Peyer's patch (tissue), 4 donors: ENCODE data around the gene ABLIM1. TPM values are rescaled to one million over a fixed set of nuclear protein-coding genes. Genes with fewer than 3 reads are reported as not detected.
A peak's percentile ranks its signal among the peaks of the same experiment; 100 is the strongest.

Experiments
- DNase-seq, 3 donors: peaks; one replicate each; pipeline ENCODE4 v3.0.0-alpha.2; 2017 to 2019
- H3K27ac ChIP-seq, 4 donors: fragments of 200-600 bp; sonication (generic); one replicate each; pipeline ENCODE4 v1.5.1; 2016 to 2019
- H3K27me3 ChIP-seq, 2 donors: fragments of 200-600 bp; sonication (generic); one replicate each; pipeline ENCODE4 v1.5.1; 2019
- H3K36me3 ChIP-seq, 3 donors: fragments of 200-600 bp; sonication (generic); one replicate each; pipeline ENCODE4 v1.5.1; 2016 to 2019
- H3K4me1 ChIP-seq, 4 donors: fragments of 200-600 bp; sonication (generic); one replicate each; pipeline ENCODE4 v1.5.1; 2016 to 2019
- H3K4me3 ChIP-seq, 4 donors: fragments of 200-600 bp; sonication (generic); 1 replicate in 3 of 4; 2 replicates in 1 of 4; pipeline ENCODE4 v1.5.1; 2016 to 2019; ENCODE audit warnings: mild to moderate bottlenecking in 1 of 4
- H3K9me3 ChIP-seq, 4 donors: fragments of 200-600 bp; sonication (generic); one replicate each; pipeline ENCODE4 v1.5.1; 2016 to 2019; ENCODE audit warnings: mild to moderate bottlenecking in 1 of 4
- CTCF ChIP-seq, 6 experiments: fragments of 450-650 bp in 4 of 6; fragments of 200-600 bp in 2 of 6; sonication (generic) in 1 of 6; IDR thresholded peaks; one replicate each; pipeline ENCODE4 v1.5.1; 2017 to 2019; ENCODE audit warnings: antibody characterized with exemption in 6 of 6, mild to moderate bottlenecking in 3 of 6, moderate library complexity in 1 of 6
- POLR2A ChIP-seq, 2 donors: fragments of 450-650 bp; IDR thresholded peaks; one replicate each; pipeline ENCODE4 v1.5.1; 2017; ENCODE audit warnings: antibody characterized with exemption in 2 of 2, mild to moderate bottlenecking in 2 of 2, moderate library complexity in 2 of 2
- total RNA-seq, 4 donors: library from RNA; depleted of rRNA; stranded (reverse); fragments of >200 nt; gene quantifications; one replicate each; pipeline ENCODE4 v1.1.0, GENCODE V29; 2016

The ABLIM1 gene
- total RNA-seq, 4 donors from 2014 or later = 91.6 to 145 (median 121) TPM

- Histone ChIP-seq H3K27me3 (no peaks in the 10 kb centered on the region), H3K27ac (peak overlapping the region in 2 of 4 donors; percentile 10 to 20), H3K4me1 (peaks cover 0 to 5% (median 0%) of the 10 kb centered on the region in 4 donors), H3K4me3 (no peak overlapping the region), H3K36me3 (no peaks in the 10 kb centered on the region), H3K9me3 (no peaks in the 10 kb centered on the region)
- TF ChIP-seq CTCF (IDR thresholded peaks at IDR 0.05) (no peak), POLR2A (IDR thresholded peaks at IDR 0.05) (no peak)
- no peak for DNase-seq
These were observed 5.4 kb downstream of the ABLIM1 start for GRCh38 chr10:114652402-114653368.

- Histone ChIP-seq H3K36me3 (no peaks in the 10 kb centered on the region), H3K27me3 (no peaks in the 10 kb centered on the region), H3K27ac (no peak overlapping the region), H3K4me1 (peaks cover 0 to 5% (median 0%) of the 10 kb centered on the region in 4 donors), H3K4me3 (no peak overlapping the region), H3K9me3 (no peaks in the 10 kb centered on the region)
- TF ChIP-seq POLR2A (IDR thresholded peaks at IDR 0.05) (no peak), CTCF (IDR thresholded peaks at IDR 0.05) (no peak)
- no peak for DNase-seq
These were observed 7.2 kb downstream of the ABLIM1 start for GRCh38 chr10:114650831-114651230.

DNA sequence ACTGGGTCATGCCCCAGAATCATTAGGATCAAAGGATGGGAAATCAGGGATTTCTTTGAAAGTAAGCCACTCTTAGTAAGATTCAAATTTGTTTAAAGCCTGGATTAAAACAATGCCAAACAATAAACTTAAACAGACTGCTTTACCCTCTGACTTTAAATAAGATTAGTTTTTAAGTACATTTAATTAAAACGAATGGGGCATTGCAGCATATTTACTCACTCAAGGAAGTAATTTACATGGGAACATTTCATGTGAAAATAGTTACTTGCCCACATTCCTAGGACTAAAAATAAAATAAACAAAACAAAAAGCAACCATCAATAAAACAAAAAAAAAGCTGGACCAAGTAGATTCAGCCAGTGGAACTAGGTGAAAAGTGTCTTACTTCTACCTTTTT lies 7.8 kb downstream of the ABLIM1 start:
- H3K27ac ChIP-seq = no peak overlapping the region
- H3K4me1 ChIP-seq = peaks cover 0 to 5% (median 0%) of the 10 kb centered on the region in 4 donors
- no peak for DNase-seq

GRCh38 chr10:114649217-114649903 lies 8.7 kb downstream of the ABLIM1 start:
- Histone ChIP-seq H3K27ac (no peak overlapping the region), H3K9me3 (no peaks in the 10 kb centered on the region), H3K4me3 (no peak overlapping the region), H3K36me3 (no peaks in the 10 kb centered on the region), H3K4me1 (peaks cover 0 to 5% (median 0%) of the 10 kb centered on the region in 4 donors), H3K27me3 (no peaks in the 10 kb centered on the region)
- DNase-seq = no peak
- TF ChIP-seq POLR2A (IDR thresholded peaks at IDR 0.05) (no peak), CTCF (IDR thresholded peaks at IDR 0.05) (no peak)

More for the DNA sequence above, 7.8 kb downstream of the ABLIM1 start:
- Histone ChIP-seq H3K27me3 (no peaks in the 10 kb centered on the region), H3K9me3 (no peaks in the 10 kb centered on the region), H3K4me3 (no peak overlapping the region), H3K36me3 (no peaks in the 10 kb centered on the region)
- no peak for TF ChIP-seq CTCF (IDR thresholded peaks at IDR 0.05)

DNA sequence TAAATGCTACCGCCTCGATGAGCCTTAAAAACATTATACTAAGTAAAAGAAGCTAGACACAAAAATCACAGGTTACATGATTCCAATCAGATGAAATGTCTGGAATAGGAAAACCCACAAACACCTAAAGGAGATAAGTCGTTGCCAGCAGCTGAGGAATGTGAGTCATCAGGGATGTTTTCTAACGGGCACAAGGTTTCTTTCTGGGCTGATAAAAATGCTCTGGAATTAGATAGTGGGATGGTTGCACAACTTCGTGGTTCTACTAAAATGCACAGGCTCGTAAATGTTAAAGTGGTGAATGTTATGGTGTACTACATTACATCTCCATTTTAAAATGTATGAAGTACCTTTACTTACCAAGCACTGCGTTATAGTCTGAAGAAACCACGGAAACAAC lies 9.7 kb downstream of the ABLIM1 start:
- Histone ChIP-seq H3K36me3 (no peaks in the 10 kb centered on the region), H3K27me3 (no peaks in the 10 kb centered on the region), H3K27ac (no peak overlapping the region), H3K9me3 (no peaks in the 10 kb centered on the region), H3K4me3 (no peak overlapping the region), H3K4me1 (peaks cover 0 to 5% (median 0%) of the 10 kb centered on the region in 4 donors)
- no peak for TF ChIP-seq POLR2A (IDR thresholded peaks at IDR 0.05)
- TF ChIP-seq CTCF (IDR thresholded peaks at IDR 0.05) = no peak
- DNase-seq = no peak
